ENCODE measurements around the gene RAF1.
A peak's percentile ranks its signal among the peaks of the same experiment; 100 is the strongest.

The RAF1 gene

GRCh38 chr3:12591997-12592715 is 71.8 kb downstream of the RAF1 start:
- DNase-seq (ENCODE audit: low read depth), result peak; percentile 53

DNA sequence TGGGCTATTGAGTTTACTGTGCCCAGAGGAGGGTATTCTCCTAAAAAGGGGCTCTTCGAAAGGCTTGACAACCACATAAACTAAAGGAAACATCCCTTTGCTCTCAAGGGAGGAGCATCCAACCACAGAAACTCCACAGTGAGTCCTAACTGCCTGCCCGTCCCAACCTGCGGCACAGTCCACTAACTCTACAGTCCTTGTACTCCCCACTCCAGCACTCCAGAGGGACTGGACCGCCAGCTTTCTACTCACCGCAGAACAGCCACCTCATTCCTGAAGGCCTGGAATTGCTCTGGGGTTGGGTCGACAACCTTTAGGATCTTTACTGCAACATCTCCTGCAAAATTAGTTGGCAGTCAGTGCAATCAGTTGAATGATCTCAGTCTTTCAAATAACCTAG is 72.5 kb downstream of the RAF1 start:
- DNase-seq (ENCODE audit: low read depth), result no peak

- no peak for DNase-seq (ENCODE audit: low read depth)
Measured at GRCh38 chr3:12590096-12590495, 73.8 kb downstream of the RAF1 start.

DNA sequence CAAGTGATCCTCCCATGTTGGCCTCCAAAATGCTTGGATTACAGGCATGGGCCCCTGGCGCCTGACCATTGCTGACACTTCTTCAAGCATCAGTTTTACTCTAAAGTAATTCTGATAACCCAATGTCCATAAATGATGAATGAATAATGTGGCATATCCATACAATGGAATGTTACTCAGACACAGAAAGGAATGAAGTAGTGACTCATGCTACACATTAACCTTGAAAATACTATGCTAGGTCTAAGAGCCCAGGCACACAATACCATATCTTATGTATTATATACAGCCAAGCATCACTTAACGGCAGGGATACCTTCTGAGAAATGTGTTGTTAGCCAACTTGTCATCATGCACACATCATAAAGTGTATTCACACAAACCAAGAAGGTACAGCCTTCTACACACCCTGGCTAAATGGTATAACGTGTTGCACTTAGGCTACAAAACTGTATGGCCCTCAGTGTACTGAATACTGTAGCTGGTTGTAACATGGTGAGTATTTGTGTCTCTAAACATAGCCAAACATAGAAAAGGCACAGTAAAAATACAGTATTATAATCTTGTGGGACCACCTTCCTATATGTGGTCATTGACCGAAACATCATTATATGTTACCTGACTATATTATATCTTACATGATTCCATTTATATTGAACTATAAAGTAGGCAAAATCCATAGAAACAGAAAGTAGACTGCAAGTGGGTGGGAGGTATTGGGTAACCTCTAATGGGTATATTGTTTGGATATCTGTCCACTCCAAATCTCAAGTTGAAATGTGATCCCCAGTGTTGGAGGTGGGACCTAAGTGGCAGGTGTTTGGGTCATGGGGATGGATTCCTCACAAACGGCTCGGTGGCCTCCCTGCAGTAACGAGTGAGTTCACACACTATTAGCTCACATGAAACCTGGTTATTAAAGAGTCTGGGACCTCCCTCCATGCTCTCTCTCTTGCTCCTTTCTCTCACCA is 75.6 kb downstream of the RAF1 start:
- DNase-seq (ENCODE audit: low read depth), result peak; percentile 60

GRCh38 chr3:12586403-12586802 is 77.5 kb downstream of the RAF1 start:
- no peak for DNase-seq (ENCODE audit: low read depth)

DNA sequence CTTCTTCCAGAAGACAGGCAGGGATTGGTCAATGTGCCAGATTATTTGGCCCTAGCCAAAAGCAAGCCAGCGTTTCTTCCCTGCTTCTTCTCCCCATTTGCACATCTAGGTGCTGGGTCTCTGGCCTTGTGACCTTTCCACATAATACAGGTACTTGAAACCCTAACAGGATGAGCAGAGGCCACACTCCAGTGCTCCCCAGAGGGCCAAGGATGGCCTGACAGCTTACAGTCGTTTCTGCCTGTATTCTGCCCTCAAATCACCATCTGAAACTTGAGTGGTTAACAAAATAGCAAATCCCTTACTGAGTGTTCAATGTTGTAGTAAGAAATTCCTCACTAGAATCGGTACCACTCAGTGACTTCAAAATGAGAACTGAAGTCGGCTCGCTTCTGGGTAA is 77.9 kb downstream of the RAF1 start:
- DNase-seq (ENCODE audit: low read depth), result no peak

DNA sequence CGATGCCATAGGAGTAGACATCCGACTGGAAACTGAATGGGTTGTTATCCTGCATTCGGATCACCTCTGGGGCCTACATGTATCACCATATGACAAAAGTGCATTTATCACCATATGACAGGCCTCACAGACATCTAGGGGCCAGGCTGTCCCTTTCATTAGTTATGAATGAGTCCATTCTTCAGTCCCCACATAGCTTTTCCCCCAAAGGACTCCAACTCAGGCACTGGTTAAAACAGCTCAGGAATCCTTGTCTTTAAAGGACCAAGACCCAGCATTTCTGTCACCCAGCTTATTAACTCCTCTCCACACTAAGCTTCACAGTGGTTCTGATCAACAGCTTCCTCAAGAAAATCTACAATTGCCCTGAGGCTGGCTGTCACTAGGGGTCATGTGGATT is 78.7 kb downstream of the RAF1 start:
- no peak for DNase-seq (ENCODE audit: low read depth)

DNA sequence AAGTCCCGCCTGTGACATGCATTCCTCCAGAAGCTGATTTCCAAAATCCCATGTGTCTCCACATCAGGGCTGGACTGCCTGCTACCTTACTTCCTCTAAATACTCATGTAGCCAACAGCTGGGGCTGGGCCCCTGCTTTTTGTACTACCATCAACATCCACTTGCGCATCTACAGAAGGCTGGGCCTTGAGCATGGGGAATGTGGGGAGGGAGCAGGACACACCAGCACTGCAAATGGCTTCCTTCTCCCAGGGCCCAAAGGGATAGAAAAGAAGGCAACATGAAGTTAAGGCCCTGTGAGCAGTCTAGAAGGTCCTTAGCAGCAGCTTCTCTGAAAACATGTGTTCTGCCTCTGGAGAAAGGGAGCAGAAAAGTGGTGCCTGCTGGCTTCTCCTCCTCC is 79.8 kb downstream of the RAF1 start:
- DNase-seq (ENCODE audit: low read depth), result no peak

DNA sequence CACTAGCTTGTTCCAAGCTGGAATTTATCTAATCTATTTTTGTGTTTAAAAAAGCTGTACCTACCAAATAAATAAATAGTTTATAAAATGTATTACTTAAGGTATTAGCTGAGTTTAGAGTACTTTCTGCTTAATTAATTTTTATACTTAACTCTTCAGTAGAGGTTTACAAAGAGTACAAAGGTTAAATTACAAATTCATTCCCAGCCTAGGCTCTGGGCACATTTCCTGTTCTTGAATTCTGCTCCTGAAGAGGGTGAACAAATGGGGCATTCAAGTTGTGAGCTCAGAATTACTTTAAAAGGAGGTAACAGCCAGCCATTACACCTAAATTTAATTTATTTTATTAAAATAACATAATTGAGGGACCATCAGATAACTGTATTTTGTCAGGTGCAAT is 80.6 kb downstream of the RAF1 start:
- no peak for DNase-seq (ENCODE audit: low read depth)

DNA sequence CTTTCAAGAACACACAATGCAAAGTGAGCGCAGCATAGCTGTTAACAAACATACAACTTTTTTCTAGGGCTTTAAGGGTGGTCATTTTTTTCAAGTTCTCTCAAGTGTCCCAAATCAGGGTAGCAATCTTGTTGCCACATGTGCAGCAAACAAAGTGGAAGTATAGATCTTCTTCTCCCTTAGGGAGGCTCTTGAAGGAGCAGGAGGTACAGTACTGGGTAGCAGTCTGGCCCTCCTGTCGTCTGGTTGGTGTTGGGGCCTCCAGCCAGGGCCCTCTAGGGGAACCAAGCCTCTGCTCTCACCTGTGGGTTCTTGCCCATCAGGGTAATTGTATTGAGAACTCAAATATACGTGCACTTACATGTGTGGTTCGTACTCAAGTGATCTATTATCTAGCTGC is 81.2 kb downstream of the RAF1 start:
- DNase-seq (ENCODE audit: low read depth), result no peak

- DNase-seq (ENCODE audit: low read depth), result peak; percentile 83
Measured at GRCh38 chr3:12579905-12580304, 84.0 kb downstream of the RAF1 start.

GRCh38 chr3:12579456-12579855 is 84.5 kb downstream of the RAF1 start:
- DNase-seq (ENCODE audit: low read depth), result no peak

DNA sequence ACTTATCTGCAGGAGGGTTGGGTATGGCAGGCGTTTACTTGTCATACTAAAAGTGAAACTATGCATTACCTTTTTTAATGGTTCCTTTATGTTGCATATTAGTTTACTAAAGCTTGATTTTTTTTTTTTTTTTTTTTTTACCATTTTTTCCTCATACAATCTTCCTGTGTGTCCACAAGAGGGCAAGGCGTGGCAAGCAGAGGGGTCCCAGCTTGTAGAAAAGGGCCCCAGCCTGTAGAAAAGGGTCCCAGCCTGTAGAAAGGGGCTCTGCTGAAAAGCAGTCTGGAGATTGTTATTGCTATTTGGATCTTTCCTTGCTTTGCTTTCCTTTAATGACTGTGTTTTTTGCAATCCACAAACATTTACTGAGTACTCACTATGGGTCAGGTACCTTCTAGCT is 85.2 kb downstream of the RAF1 start:
- no peak for DNase-seq (ENCODE audit: low read depth)

- DNase-seq (ENCODE audit: low read depth), result no peak
Measured at GRCh38 chr3:12577379-12577778, 86.5 kb downstream of the RAF1 start.

- DNase-seq (ENCODE audit: low read depth), result no peak
Measured at GRCh38 chr3:12574661-12575060, 89.3 kb downstream of the RAF1 start.

DNA sequence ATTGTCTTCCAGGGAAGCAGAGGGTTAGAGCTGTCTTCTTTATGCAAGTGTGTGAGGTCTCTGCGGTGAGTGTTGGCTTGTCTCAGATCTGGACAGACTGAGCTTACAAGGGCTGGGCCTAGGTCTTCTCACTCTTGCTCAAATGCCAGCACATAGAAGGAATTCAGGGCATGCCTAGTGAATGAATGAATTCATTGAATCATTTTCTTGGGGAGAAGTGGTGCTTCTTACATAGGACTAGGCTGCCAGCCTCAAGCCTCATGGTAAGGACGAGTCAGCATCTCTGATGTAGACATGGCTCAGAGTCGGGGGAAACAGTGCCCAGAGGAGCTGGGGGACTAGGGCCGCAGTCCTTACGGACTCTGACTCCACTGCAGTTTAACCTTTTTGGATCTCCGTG is 89.8 kb downstream of the RAF1 start:
- peak; percentile 34 for DNase-seq (ENCODE audit: low read depth)

DNA sequence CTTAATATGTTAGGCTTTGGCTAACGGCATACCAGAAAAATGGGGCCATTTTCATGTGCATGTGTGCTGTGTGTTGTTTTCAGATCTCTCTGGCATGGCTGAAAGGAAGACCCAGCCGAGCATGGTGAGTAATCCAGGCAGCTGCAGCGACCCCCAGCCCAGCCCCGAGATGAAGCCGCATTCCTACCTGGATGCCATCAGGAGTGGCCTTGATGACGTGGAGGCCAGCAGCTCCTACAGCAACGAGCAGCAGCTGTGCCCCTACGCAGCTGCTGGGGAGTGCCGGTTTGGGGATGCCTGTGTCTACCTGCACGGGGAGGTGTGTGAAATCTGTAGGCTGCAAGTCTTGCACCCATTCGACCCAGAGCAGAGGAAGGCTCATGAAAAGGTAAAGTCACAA is 91.9 kb downstream of the RAF1 start:
- no peak for DNase-seq (ENCODE audit: low read depth)

- DNase-seq (ENCODE audit: low read depth), result no peak
Measured at GRCh38 chr3:12569836-12570235, 94.1 kb downstream of the RAF1 start.

GRCh38 chr3:12568747-12569146 is 95.2 kb downstream of the RAF1 start:
- no peak for DNase-seq (ENCODE audit: low read depth)

DNA sequence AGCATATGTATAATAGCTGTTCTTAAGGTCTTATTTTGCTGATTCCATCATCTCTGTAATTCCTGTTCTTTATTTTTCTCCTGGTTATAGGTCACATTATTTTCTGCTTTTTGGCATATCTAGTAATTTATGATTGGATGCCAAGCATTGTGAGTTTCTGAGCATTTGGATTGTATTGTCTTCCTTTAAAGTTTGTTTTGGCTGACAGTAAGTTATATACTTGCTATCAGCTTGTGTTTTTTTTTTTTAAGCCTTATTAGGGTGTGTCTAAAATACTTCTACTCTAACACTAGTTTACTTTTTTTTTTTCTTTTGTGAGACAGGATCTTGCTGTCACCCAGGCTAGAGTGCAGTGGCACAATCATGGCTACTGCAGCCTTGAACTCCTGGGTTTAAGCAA is 96.9 kb downstream of the RAF1 start:
- DNase-seq (ENCODE audit: low read depth), result no peak

GRCh38 chr3:12562451-12562850 is 101.5 kb downstream of the RAF1 start:
- DNase-seq (ENCODE audit: low read depth), result no peak

DNA sequence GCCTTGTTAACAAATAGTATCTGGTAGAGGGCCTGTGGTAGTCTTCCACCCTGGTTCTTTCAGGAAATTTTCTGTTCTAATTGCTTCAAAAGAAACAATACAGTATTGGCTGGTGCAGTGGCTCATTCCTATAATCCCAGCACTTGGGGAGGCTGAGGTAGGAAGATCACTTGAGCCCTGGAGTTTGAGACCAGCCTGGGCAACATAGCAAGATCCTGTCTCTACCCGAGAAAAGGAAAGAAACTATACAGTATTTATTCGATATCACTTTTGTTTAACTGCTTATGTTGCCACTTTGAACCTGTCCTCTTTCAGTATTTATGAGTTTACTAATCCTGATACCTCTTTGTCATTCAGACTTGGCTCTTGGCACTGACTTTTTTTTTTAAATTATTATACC is 102.5 kb downstream of the RAF1 start:
- no peak for DNase-seq (ENCODE audit: low read depth)

GRCh38 chr3:12560505-12561190 is 103.3 kb downstream of the RAF1 start:
- DNase-seq (ENCODE audit: low read depth), result no peak

Data from iris pigment epithelial cell (primary cell).